ENCODE data around the gene PITPNC1.

DNA sequence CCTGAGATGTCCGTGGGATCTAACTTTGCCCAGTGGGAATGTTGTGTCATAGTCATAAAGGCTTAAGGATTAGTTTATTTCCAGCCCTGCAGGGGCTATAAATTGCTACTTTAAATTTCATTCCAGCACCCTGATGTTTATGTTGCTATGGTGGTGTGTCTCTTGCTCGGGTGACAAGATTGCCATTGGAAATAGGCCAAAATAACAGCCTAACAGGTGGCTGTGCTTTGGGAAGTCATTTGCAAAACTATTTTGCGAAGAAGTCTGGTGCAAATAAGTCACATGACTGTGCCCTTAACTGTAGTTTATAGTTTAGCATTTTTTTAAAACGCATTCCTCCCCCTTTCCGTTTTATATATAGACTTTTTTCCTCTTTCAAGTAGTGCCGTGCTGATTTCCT, 23.1 kb downstream of the PITPNC1 start:
- TF ChIP-seq, protein P1, sequence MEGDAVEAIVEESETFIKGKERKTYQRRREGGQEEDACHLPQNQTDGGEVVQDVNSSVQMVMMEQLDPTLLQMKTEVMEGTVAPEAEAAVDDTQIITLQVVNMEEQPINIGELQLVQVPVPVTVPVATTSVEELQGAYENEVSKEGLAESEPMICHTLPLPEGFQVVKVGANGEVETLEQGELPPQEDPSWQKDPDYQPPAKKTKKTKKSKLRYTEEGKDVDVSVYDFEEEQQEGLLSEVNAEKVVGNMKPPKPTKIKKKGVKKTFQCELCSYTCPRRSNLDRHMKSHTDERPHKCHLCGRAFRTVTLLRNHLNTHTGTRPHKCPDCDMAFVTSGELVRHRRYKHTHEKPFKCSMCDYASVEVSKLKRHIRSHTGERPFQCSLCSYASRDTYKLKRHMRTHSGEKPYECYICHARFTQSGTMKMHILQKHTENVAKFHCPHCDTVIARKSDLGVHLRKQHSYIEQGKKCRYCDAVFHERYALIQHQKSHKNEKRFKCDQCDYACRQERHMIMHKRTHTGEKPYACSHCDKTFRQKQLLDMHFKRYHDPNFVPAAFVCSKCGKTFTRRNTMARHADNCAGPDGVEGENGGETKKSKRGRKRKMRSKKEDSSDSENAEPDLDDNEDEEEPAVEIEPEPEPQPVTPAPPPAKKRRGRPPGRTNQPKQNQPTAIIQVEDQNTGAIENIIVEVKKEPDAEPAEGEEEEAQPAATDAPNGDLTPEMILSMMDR (IDR thresholded peaks at IDR 0.05), result no peak
- TF ChIP-seq POLR2A (IDR thresholded peaks at IDR 0.05), result no peak

Measured in esophagus squamous epithelium (tissue), 4 donors.